Right lobe of liver (tissue), 4 donors: ENCODE results near the gene TMEM179.

ENCODE experiments used
- POLR2A ChIP-seq: fragments of 450-650 bp; IDR thresholded peaks from one replicate; pipeline ENCODE4 v1.6.1; 2017; ENCODE audit warnings: antibody characterized with exemption, mild to moderate bottlenecking
- TF ChIP-seq, protein P1 (sequence below), 4 donors: fragments of 200-600 bp in 3 of 4; fragments of 450-650 bp in 1 of 4; IDR thresholded peaks; one replicate each; pipeline versions ENCODE4 v1.5.1 to v1.8.0; 2016 to 2022; ENCODE audit warnings: antibody characterized with exemption in 4 of 4, mild to moderate bottlenecking in 2 of 4
- donor health status: DM: no; HTN: no; CAD: no.
- donor health status: DM: no; HTN: no; CAD: no.
- donor health status: DM: no; HTN: yes; CAD: no.

- TF ChIP-seq, protein P1, sequence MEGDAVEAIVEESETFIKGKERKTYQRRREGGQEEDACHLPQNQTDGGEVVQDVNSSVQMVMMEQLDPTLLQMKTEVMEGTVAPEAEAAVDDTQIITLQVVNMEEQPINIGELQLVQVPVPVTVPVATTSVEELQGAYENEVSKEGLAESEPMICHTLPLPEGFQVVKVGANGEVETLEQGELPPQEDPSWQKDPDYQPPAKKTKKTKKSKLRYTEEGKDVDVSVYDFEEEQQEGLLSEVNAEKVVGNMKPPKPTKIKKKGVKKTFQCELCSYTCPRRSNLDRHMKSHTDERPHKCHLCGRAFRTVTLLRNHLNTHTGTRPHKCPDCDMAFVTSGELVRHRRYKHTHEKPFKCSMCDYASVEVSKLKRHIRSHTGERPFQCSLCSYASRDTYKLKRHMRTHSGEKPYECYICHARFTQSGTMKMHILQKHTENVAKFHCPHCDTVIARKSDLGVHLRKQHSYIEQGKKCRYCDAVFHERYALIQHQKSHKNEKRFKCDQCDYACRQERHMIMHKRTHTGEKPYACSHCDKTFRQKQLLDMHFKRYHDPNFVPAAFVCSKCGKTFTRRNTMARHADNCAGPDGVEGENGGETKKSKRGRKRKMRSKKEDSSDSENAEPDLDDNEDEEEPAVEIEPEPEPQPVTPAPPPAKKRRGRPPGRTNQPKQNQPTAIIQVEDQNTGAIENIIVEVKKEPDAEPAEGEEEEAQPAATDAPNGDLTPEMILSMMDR (IDR thresholded peaks at IDR 0.05): no peak
- TF ChIP-seq POLR2A: no peak
Observed at GRCh38 chr14:104578321-104578720, 26.3 kb downstream of the TMEM179 start.
